Vagina (tissue), 2 donors: ENCODE data around the gene RFX2.

Experiments used
- POLR2A ChIP-seq, 2 donors: fragments of 450-650 bp; IDR thresholded peaks; one replicate each; pipeline ENCODE4 v1.6.1; 2017; ENCODE audit warnings: antibody characterized with exemption in 2 of 2, mild to moderate bottlenecking in 2 of 2, moderate library complexity in 2 of 2
- POLR2AphosphoS5 ChIP-seq, 2 donors: sonication (generic); formaldehyde crosslinking; IDR thresholded peaks; one replicate each; pipeline ENCODE4 v1.9.0; 2017; ENCODE audit warnings: antibody characterized with exemption in 2 of 2, mild to moderate bottlenecking in 2 of 2, low read depth in 1 of 2; ENCODE audit not compliant: insufficient read depth in 1 of 2
- TF ChIP-seq, protein P1 (sequence below), 3 experiments: fragments of 450-650 bp in 2 of 3; fragments of 200-600 bp in 1 of 3; sonication (generic) in 1 of 3; IDR thresholded peaks; one replicate each; pipeline ENCODE4 v1.5.1; 2017 to 2019; ENCODE audit warnings: antibody characterized with exemption in 3 of 3, mild to moderate bottlenecking in 2 of 3, moderate library complexity in 2 of 3

DNA sequence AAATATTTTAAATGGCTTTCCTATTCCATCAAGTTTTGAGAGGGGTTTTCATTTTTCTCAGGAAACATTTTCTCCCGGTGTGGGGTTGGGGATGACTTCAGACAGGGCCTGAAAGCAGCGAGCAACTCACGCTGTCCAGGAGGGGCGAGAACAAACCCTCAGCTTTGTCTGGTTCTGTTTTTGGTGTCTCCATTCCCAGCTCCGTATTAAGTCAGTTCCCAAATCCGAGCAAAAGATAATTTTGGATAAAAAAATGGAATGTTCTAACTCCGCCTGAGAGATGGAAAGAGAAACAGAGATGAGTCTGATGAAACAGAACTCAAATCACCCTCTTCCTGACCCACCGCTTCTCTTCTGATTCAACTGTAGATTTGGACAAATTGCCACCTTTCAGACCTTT, 38.4 kb downstream of the RFX2 start:
- TF ChIP-seq, protein P1, sequence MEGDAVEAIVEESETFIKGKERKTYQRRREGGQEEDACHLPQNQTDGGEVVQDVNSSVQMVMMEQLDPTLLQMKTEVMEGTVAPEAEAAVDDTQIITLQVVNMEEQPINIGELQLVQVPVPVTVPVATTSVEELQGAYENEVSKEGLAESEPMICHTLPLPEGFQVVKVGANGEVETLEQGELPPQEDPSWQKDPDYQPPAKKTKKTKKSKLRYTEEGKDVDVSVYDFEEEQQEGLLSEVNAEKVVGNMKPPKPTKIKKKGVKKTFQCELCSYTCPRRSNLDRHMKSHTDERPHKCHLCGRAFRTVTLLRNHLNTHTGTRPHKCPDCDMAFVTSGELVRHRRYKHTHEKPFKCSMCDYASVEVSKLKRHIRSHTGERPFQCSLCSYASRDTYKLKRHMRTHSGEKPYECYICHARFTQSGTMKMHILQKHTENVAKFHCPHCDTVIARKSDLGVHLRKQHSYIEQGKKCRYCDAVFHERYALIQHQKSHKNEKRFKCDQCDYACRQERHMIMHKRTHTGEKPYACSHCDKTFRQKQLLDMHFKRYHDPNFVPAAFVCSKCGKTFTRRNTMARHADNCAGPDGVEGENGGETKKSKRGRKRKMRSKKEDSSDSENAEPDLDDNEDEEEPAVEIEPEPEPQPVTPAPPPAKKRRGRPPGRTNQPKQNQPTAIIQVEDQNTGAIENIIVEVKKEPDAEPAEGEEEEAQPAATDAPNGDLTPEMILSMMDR (IDR thresholded peaks at IDR 0.05), result no peak
- TF ChIP-seq POLR2AphosphoS5 (IDR thresholded peaks at IDR 0.05; ENCODE audit: insufficient read depth in 1 of 2, low read depth in 1 of 2) (no peak), POLR2A (IDR thresholded peaks at IDR 0.05) (no peak)
